NCI-H345 treated with DMSO at 0.1 percent for 48 hours (cell line): Measurements from ENCODE around the gene IGSF10.

Source experiments
- DNase-seq: peaks from one replicate; lab custom pipeline; 2025; ENCODE audit not compliant: unreplicated experiment; lab: John Stamatoyannopoulos, UW

IGSF10 gene

GRCh38 chr3:151462278-151462780, 1.5 kb upstream of the IGSF10 start:
- DNase-seq, result no peak

GRCh38 chr3:151460228-151460627, 633 bp downstream of the IGSF10 start:
- DNase-seq, result no peak

GRCh38 chr3:151459358-151459757, 1.5 kb downstream of the IGSF10 start:
- no peak for DNase-seq

GRCh38 chr3:151456065-151456464, 4.8 kb downstream of the IGSF10 start:
- no peak for DNase-seq

DNA sequence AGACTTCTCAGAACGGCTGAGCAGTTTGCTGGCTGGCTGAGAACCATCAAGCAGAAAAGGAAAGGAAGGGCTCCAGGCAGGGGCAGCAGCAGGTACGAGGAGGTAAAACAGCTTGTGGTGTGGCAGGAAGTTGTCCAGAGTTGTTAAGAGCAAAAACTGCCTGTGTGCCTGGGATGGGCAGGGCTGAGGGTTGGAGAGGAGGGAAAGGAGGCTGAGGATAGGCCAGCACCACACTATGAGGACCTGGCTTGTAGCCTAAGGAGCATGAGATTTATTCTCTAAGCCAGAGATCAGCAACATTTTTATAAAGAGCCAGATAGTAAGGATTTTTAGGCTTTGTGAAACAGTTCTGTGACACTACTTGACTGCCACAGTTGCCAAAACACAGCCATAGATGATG, 8.0 kb downstream of the IGSF10 start:
- no peak for DNase-seq

- no peak for DNase-seq
Observed at GRCh38 chr3:151452368-151452767, 8.5 kb downstream of the IGSF10 start.

DNA sequence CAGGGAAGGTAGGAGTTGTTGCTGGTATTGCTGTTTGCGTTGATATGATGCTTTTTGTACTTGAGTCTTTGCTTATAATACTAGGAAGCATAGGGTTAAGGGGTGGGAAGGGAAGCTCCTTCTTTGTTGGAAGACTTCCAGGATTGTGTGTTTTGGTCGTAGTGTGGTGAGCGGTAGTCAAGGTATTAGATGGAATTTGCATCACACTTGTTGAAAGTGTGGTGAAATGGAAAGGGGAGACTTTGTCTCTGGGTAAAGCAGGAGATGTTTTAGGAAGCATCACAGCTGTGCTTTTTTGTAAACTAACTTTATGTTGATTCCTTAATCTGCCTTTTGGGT, 14.9 kb downstream of the IGSF10 start:
- no peak for DNase-seq

- DNase-seq, result no peak
Observed at GRCh38 chr3:151445273-151446001, 15.4 kb downstream of the IGSF10 start.

- DNase-seq, result no peak
Observed at GRCh38 chr3:151443583-151443982, 17.3 kb downstream of the IGSF10 start.

DNA sequence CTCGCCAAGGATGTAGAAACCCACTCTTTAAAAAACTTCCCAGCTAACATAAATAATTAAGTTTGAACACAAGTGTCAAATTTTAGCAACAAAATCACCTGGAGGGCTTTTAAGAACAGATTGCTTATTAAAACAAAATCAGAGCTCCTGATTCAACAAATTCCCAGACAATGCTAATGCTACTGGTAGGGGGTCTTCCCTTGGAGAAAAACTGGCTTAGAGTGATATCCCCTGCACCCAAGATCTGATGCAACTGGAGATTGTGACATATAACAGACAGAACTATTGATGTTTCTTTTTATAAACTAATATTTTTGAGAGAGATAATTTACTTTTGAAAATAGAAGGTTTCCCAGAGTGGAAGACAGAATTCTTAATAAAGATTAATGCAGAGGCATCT, 19.9 kb downstream of the IGSF10 start:
- DNase-seq, result no peak

DNA sequence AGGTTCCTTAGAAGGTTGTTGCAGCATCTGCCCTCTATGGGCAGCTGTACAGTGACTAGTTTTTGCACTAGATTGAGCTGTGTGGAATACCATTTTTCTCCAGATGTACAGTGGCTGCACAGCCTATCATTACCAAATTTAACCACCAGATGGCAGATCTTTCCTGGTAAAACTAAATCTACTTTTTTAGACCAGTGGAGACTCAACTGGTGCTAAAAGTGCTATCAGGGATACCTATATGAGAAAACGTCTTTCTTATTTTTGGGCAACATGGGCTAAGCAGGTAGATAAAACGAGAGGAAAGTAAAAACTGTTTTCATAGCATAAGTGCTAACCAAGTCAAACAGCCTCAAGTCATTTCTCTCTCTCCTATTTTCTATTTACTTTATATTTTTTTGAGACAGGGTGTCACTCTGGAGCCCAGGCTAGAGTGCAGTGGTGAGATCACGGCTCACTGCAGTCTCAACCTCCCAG, 21.2 kb downstream of the IGSF10 start:
- peak; percentile 6 for DNase-seq

GRCh38 chr3:151437906-151438305, 23.0 kb downstream of the IGSF10 start:
- no peak for DNase-seq

DNA sequence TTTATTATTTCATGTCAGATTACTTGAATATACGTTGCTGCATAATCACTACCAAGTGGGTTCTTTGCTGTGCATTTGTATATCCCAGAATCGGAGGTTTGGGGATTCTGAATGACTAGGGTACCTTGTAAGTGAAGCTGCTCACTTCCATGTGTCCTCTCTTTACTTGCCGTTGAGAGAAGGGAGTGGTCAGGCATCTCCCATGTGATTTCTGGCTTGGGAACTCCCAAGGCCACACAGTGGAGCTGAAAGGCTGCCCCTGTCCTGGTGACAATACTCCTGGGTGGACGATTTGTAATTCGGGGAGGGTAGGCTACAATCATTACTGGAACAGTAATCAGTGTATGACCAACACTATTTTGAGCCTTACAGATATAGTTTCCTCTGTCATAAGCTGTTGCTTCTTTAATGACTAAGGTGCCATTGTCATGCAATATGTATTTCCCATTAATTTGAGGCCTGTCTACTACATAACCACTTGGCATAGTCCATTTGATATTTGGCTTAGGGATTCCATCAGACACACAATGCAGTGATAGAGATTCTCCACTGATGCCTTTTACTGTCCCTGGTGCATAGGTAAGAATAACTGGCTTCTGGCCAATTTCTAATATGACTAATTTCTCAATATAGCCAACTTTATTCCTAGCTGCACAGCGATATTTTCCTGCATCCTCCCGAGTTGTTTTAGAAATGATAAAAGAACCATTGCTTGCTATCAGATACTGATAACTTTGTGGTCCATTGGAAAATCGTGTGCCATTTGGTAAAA, 24.0 kb downstream of the IGSF10 start:
- DNase-seq, result no peak

- DNase-seq, result no peak
Observed at GRCh38 chr3:151434151-151434890, 26.5 kb downstream of the IGSF10 start.

DNA sequence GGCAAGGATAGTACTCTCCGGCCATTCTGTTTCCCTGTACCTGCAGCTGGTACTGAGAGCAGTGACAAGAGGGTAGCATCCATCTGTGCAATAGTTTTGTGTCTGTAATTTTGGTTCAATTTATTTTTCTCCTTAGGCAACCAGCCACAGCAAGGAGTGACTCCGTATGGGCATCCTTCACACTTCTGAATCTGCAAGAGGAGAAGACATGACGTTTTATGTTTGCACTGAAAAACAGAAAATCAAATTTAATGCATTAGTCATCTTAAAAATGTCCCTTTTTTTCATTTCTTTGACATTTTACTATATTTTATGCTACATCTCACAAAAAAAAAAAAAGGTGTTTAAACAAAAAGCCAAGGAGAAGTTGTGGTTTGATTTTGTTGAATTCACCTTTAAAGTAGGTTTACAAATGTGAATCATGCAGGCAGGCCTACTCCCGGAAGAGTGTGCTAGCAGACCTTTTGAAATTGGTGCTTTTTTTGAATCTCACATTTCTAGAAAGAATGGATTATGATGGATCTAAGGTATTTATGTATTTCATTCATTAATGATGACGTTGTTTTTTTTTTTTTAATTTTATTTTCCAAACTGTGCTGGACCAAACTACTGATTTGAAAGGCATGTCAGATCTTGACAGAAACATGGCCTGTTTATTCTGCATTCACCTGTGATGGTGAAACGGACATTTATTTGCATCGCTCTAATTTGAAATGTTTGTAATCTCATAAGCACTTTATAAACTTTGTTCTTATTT, 28.1 kb downstream of the IGSF10 start:
- no peak for DNase-seq

DNA sequence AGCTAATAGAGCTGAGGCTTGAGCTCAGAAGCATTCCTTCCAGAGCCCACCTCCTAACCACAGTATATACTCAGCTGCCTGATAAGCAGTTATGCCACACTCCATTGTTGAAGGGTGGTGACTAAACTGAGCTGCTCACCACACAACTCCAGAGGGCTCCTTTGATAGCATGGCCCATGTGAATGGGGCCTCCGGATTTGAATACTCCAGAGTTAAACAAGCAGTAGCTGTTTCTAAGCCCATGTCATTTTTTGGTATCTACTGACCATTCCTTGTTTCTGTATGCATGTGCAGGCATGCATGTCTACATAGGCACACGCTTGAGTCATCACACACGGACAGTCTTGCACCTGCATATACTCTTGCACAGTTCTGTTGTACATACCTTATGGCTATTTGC, 28.9 kb downstream of the IGSF10 start:
- DNase-seq, result no peak

- DNase-seq, result no peak
Observed at GRCh38 chr3:151430821-151431484, 29.9 kb downstream of the IGSF10 start.

DNA sequence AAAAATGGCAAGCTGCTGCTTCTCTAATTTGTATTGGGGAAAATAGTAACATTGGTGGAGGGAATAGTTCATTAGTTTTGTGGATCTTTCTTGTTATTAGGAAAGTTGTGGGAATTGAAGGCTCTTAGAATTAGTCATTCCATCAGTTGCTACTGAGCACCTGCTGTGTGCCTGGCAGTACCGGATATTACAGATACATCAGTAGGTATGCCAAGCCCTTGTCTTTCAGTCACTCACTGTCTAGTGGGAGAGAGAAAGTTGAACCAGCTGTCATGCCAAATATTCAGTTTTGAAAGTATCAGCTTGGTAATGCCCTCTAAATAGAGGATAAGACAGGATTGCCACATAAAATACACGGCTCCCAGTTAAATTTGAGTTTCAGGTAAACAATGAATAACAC, 32.5 kb downstream of the IGSF10 start:
- no peak for DNase-seq

DNA sequence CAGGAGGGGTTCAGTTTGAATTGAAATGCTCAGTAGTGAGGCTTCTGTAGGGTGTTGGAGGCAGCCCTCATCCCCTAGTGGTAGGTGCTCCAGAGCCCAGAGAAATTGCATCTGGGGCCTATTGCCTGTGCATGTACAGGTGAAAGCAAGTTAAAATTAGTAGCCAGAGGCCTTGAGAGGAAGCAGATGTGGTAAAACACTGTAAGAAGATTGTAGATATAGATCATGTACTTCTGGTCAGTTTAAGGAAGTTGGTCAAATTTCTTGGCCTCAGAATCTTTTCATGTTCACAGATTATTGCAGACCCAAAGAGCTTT, 34.6 kb downstream of the IGSF10 start:
- no peak for DNase-seq

GRCh38 chr3:151425627-151426340, 35.1 kb downstream of the IGSF10 start:
- no peak for DNase-seq
